Measurements from ENCODE around the gene KCNH8. TPM values are rescaled to one million over a fixed set of nuclear protein-coding genes. Genes with fewer than 3 reads are reported as not detected.

The KCNH8 gene
- polyA plus RNA-seq, 3 donors, result 0.03 TPM; not detected in 2

GRCh38 chr3:19384868-19385267, 236.6 kb downstream of the KCNH8 start:
- intact Hi-C loops (cut with micrococcal nuclease), result no loop called here
- Histone ChIP-seq H4K20me1 (ENCODE audit: insufficient read depth, low read length) (no peaks in the 10 kb centered on the region), H3K79me2 (ENCODE audit: insufficient read depth, low read length) (no peaks in the 10 kb centered on the region), H2AFZ (ENCODE audit: insufficient read depth, low read depth, low read length, poor library complexity, severe bottlenecking) (no peak overlapping the region), H3K27me3 (ENCODE audit: control insufficient read depth in 2 of 2, insufficient read depth in 2 of 2, low read length in 2 of 2) (no peaks in the 10 kb centered on the region), H3K4me2 (replicated peaks; ENCODE audit: extremely low read depth, low read length, poor library complexity, severe bottlenecking) (no peak overlapping the region), H3K4me3 (replicated peaks in 1 of 3; ENCODE audit: low read depth in 2 of 3, low read length in 3 of 3) (no peak overlapping the region), H3K27ac (ENCODE audit: low read depth in 1 of 2, low read length in 2 of 2) (no peak overlapping the region), H3K4me1 (ENCODE audit: control insufficient read depth in 1 of 2, insufficient read depth in 2 of 2, low read length in 2 of 2) (no peaks in the 10 kb centered on the region), H3K9ac (ENCODE audit: insufficient read depth, low read length, poor library complexity, severe bottlenecking) (no peak overlapping the region), H3K9me3 (replicated peaks in 1 of 2; ENCODE audit: control insufficient read depth in 1 of 2, insufficient read depth in 1 of 2, low read length in 2 of 2) (no peaks in the 10 kb centered on the region), H3K36me3 (replicated peaks in 1 of 2; ENCODE audit: control insufficient read depth in 1 of 2, insufficient read depth in 2 of 2, low read length in 2 of 2) (no peaks in the 10 kb centered on the region)
- Mint-ChIP-seq H3K36me3 (no peaks in the 10 kb centered on the region), H3K4me3 (no peak overlapping the region), H3K9me3 (peaks cover 0 to 2% (median 0%) of the 10 kb centered on the region in 7 donors), H3K27ac (no peak overlapping the region), H3K4me1 (no peaks in the 10 kb centered on the region), H3K27me3 (ENCODE audit: low read depth in 3 of 3) (no peaks in the 10 kb centered on the region)
- WGBS (ENCODE audit: insufficient coverage), result 80% methylated on average over 1 of the region's 3 CpGs
- TF ChIP-seq CTCF (IDR thresholded peaks at IDR 0.05), result no peak
- no peak for DNase-seq

- Mint-ChIP-seq H3K9me3 (no peaks in the 10 kb centered on the region), H3K36me3 (no peaks in the 10 kb centered on the region), H3K27ac (no peak overlapping the region), H3K27me3 (ENCODE audit: low read depth in 3 of 3) (no peaks in the 10 kb centered on the region), H3K4me1 (no peaks in the 10 kb centered on the region), H3K4me3 (no peak overlapping the region)
- WGBS (ENCODE audit: insufficient coverage), result no CpG with 5 or more reads among the region's 3 CpGs
- no peaks in the 10 kb centered on the region for H3K27me3 ChIP-seq (ENCODE audit: control insufficient read depth in 2 of 2, insufficient read depth in 2 of 2, low read length in 2 of 2)
- DNase-seq, result no peak
- H4K20me1 ChIP-seq (ENCODE audit: insufficient read depth, low read length), result no peaks in the 10 kb centered on the region
- intact Hi-C loops (cut with micrococcal nuclease), result no loop called here
- H3K9me3 ChIP-seq (replicated peaks in 1 of 2; ENCODE audit: control insufficient read depth in 1 of 2, insufficient read depth in 1 of 2, low read length in 2 of 2), result no peaks in the 10 kb centered on the region
- H3K4me2 ChIP-seq (replicated peaks; ENCODE audit: extremely low read depth, low read length, poor library complexity, severe bottlenecking), result no peak overlapping the region
- no peak overlapping the region for H3K4me3 ChIP-seq (replicated peaks in 1 of 3; ENCODE audit: low read depth in 2 of 3, low read length in 3 of 3)
- H3K36me3 ChIP-seq (replicated peaks in 1 of 2; ENCODE audit: control insufficient read depth in 1 of 2, insufficient read depth in 2 of 2, low read length in 2 of 2), result no peaks in the 10 kb centered on the region
- no peak overlapping the region for H2AFZ ChIP-seq (ENCODE audit: insufficient read depth, low read depth, low read length, poor library complexity, severe bottlenecking)
- no peak overlapping the region for H3K27ac ChIP-seq (ENCODE audit: low read depth in 1 of 2, low read length in 2 of 2)
- no peaks in the 10 kb centered on the region for H3K4me1 ChIP-seq (ENCODE audit: control insufficient read depth in 1 of 2, insufficient read depth in 2 of 2, low read length in 2 of 2)
- no peak overlapping the region for H3K9ac ChIP-seq (ENCODE audit: insufficient read depth, low read length, poor library complexity, severe bottlenecking)
- no peaks in the 10 kb centered on the region for H3K79me2 ChIP-seq (ENCODE audit: insufficient read depth, low read length)
- TF ChIP-seq CTCF (IDR thresholded peaks at IDR 0.05), result no peak
Observed at GRCh38 chr3:19392150-19392549, 243.8 kb downstream of the KCNH8 start.
